HepG2 (cell line): Measurements from ENCODE around the gene PHTF2. TPM values are rescaled to one million over a fixed set of nuclear protein-coding genes. Genes with fewer than 3 reads are reported as not detected.

Experiments
- ATAC-seq: fragments of 200-7000 bp; cut with Tn5 transposase; 3 replicates; pipeline ENCODE4 v1.9.1; 2020; ENCODE audit warnings: mild to moderate bottlenecking, moderate library complexity
- BruUV-seq: library from RNA; stranded (reverse); fragments of 400-500 nt; replicated peaks from 2 replicates; lab custom pipeline; 2021; lab: Mats Ljungman, UMichigan
- CTCF ChIA-PET: fragments of 300-600 bp; formaldehyde crosslinking; extraction: SDS; loops from one replicate; lab custom pipeline; 2021; ENCODE audit warnings: low total read pairs, inconsistent platforms, low intra/inter-chr PET ratio; lab: Yijun Ruan, JAX
- POLR2A ChIA-PET: fragments of 350-600 bp; sonication (Branson Sonifier 250); formaldehyde crosslinking; loops from one replicate; lab custom pipeline; 2020; ENCODE audit warnings: antibody characterized with exemption, inconsistent platforms; lab: Yijun Ruan, JAX
- DNase-seq: peaks from one replicate; pipeline ENCODE4 v3.0.0-alpha.2; 2015; ENCODE audit warnings: low spot score
- FAIRE-seq: peaks from 3 replicates; lab custom pipeline; 2011; peaks lifted over from hg19 to GRCh38; lab: Jason Lieb, UNC
- H2AFZ ChIP-seq: one replicate; pipeline ENCODE4 v1.6.1; 2011; ENCODE audit warnings: low read length, inconsistent platforms
- H3K27ac ChIP-seq: fragments of 300-600 bp; 3 replicates; pipeline ENCODE4 v1.8.0; 2011; ENCODE audit warnings: mixed run types, mild to moderate bottlenecking, mixed read lengths, low read length, inconsistent platforms; ENCODE audit not compliant: insufficient read depth; ENCODE audit errors: extremely low read length
- H3K27me3 ChIP-seq, 2 experiments: fragments of 200-600 bp in 1 of 2; 2 replicates in 1 of 2; 3 replicates in 1 of 2; pipeline versions ENCODE4 v1.6.0 to v1.8.0; 2011; ENCODE audit warnings: low read length in 2 of 2, mild to moderate bottlenecking in 2 of 2, moderate library complexity in 2 of 2, inconsistent platforms in 1 of 2; ENCODE audit not compliant: insufficient read depth in 2 of 2, control insufficient read depth in 1 of 2
- H3K36me3 ChIP-seq, 2 experiments: fragments of 200-600 bp in 1 of 2; replicated peaks in 1 of 2; 2 replicates in 1 of 2; 3 replicates in 1 of 2; pipeline versions ENCODE4 v1.5.1 to v1.8.0; 2011; ENCODE audit warnings: low read length in 2 of 2, inconsistent platforms in 1 of 2; ENCODE audit not compliant: insufficient read depth in 2 of 2, control insufficient read depth in 1 of 2
- H3K4me1 ChIP-seq: 2 replicates; pipeline ENCODE4 v1.5.1; 2012; ENCODE audit warnings: low read length, inconsistent platforms; ENCODE audit not compliant: insufficient read depth
- H3K4me2 ChIP-seq: 2 replicates; pipeline ENCODE4 v1.6.0; 2011; ENCODE audit warnings: low read depth, low read length, inconsistent platforms
- H3K4me3 ChIP-seq, 3 experiments: fragments of 200-600 bp in 1 of 3; sonication (generic), shearing (Covaris generic) in 1 of 3; replicated peaks in 1 of 3; 2 replicates each; pipeline ENCODE4 v1.5.1; 2011 to 2016; ENCODE audit warnings: low read length in 3 of 3, inconsistent platforms in 2 of 3, low read depth in 2 of 3, mild to moderate bottlenecking in 2 of 3, control low read depth in 1 of 3, mixed read lengths in 1 of 3; ENCODE audit not compliant: insufficient read depth in 1 of 3
- H3K79me2 ChIP-seq: one replicate; pipeline ENCODE4 v1.6.1; 2011; ENCODE audit warnings: low read length, inconsistent platforms; ENCODE audit not compliant: insufficient read depth
- H3K9ac ChIP-seq: 2 replicates; pipeline ENCODE4 v1.6.0; 2011; ENCODE audit warnings: mild to moderate bottlenecking, low read depth, low read length, inconsistent platforms; ENCODE audit not compliant: insufficient read depth
- H3K9me3 ChIP-seq: 2 replicates; pipeline ENCODE4 v1.5.1; 2012; ENCODE audit warnings: mild to moderate bottlenecking, low read length
- H4K20me1 ChIP-seq: 2 replicates; pipeline ENCODE4 v1.6.0; 2011; ENCODE audit warnings: inconsistent platforms, mild to moderate bottlenecking, low read length, moderate library complexity; ENCODE audit not compliant: insufficient read depth
- BRD4 ChIP-seq: sonication (generic); formaldehyde crosslinking; IDR thresholded peaks from 2 replicates; pipeline ENCODE4 v1.4.0; 2020; ENCODE audit warnings: missing genetic modification reagents
- XBP1 ChIP-seq: sonication (generic); formaldehyde crosslinking; IDR thresholded peaks from 2 replicates; pipeline ENCODE4 v1.5.0; 2020; ENCODE audit warnings: missing genetic modification reagents
- WGBS: methylation state at CpG from one replicate; pipeline ENCODE4 v1.1.6; 2017; ENCODE audit warnings: low lambda C conversion rate; 5-methylcytosine and 5-hydroxymethylcytosine counted together
- in situ Hi-C: cut with HindIII; loops from 2 replicates; pipeline ENCODE4 v1.10.0; 2017; ENCODE audit warnings: low pct_unique_long_range_greater_than_20kb; ENCODE audit not compliant: extremely low pct_ligation_motif_present
- intact Hi-C: fragments of 100-400 bp; cut with micrococcal nuclease; formaldehyde crosslinking; loops from one replicate; pipeline ENCODE4 v1.10.0; 2022; ENCODE audit not compliant: unreplicated experiment
- polyA plus RNA-seq, 8 experiments: library from polyadenylated mRNA; depleted of rRNA in 3 of 8; stranded (reverse) in 7 of 8; unstranded in 1 of 8; fragments of >200 nt; fragmentation: Illumina TruSeq in 4 of 8; extraction: Trizol in 4 of 8; gene quantifications; 2 replicates each; pipeline versions ENCODE4 v1.2.1 to v1.2.3, GENCODE V29; 2011 to 2016; ENCODE audit warnings: low read depth in 4 of 8, missing spikeins in 1 of 8, mixed read lengths in 1 of 8; ENCODE audit not compliant: insufficient read depth in 1 of 8
- total RNA-seq, 5 experiments: library from RNA; depleted of rRNA; stranded (reverse); fragments of >200 nt; fragmentation: Illumina TruSeq; extraction: Trizol; gene quantifications; 2 replicates each; pipeline ENCODE4 v1.2.3, GENCODE V29; 2016; ENCODE audit warnings: low read depth in 1 of 5
- TF ChIP-seq, protein P1 (sequence below): sonication (generic); formaldehyde crosslinking; IDR thresholded peaks from 2 replicates; pipeline ENCODE4 v1.4.0; 2020; ENCODE audit warnings: missing genetic modification reagents
- TF ChIP-seq, protein P2 (sequence below): sonication (generic); formaldehyde crosslinking; IDR thresholded peaks from 2 replicates; pipeline ENCODE4 v1.4.0; 2020; ENCODE audit warnings: missing genetic modification reagents, mild to moderate bottlenecking, borderline replicate concordance
- TF ChIP-seq, protein P3 (sequence below): sonication (generic); formaldehyde crosslinking; IDR thresholded peaks from 2 replicates; pipeline ENCODE4 v1.4.0; 2020; ENCODE audit warnings: missing genetic modification reagents
- TF ChIP-seq, protein P4 (sequence below), 2 experiments: fragments of 450-650 bp in 1 of 2; sonication (generic) in 1 of 2; formaldehyde crosslinking; IDR thresholded peaks; 2 replicates each; pipeline versions ENCODE4 v1.5.0 to v1.8.0; 2020 to 2022; ENCODE audit warnings: mild to moderate bottlenecking in 1 of 2, missing genetic modification reagents in 1 of 2
- TF ChIP-seq, protein P5 (sequence below): sonication (generic); formaldehyde crosslinking; conservative IDR thresholded peaks from 2 replicates; pipeline ENCODE4 v1.4.0; 2020; ENCODE audit warnings: missing genetic modification reagents
- TF ChIP-seq, protein P6 (sequence below): IDR thresholded peaks from 2 replicates; pipeline ENCODE4 v1.6.1; 2016; ENCODE audit warnings: missing genetic modification reagents, missing compliant biosample characterization
- TF ChIP-seq, protein P7 (sequence below): sonication (generic); formaldehyde crosslinking; IDR thresholded peaks from 2 replicates; pipeline ENCODE4 v1.4.0; 2020; ENCODE audit warnings: low read depth, mild to moderate bottlenecking, missing genetic modification reagents

The PHTF2 gene
- total and polyA plus RNA-seq, 2 of the 13 experiments (the other 11 are each of a cell fraction or from before 2014, with no cell fraction given) = 7.4 to 10.2 TPM

DNA sequence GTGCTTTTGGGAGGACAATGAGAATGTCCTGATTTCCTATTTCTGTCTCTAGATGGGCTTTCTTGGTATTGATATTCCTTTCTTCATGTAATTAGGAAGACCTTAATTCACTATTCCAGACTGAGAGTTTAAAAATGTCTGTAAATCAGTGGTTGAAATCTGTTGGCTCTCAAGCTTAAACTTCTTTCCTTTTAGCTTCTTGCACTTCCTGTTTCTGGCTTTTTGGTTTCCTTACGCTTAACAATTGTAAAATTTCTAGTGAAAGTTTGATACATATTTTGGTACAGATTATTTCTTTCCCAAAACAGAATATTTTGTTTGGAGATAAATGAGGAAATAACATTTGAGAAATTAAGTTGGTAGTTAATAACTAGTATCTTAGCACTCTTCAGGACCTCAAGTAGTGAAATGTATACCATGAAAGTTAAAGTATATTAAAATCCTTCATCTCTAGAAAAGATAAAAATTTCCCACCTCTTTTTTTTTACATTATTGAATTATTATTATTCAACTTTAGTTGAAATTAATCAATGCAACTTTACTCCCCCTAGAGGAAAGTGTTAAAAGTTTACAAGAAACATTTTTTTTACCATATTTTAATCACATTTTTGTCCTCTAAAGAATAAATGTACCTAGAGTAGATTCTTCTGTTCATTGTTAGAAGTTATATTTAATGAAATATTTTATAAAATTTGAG is 137.2 kb downstream of the PHTF2 start:
- no peaks in the 10 kb centered on the region for H3K27me3 ChIP-seq
- DNase-seq (no peak), FAIRE-seq (no peak), ATAC-seq (no peak)
- H2AFZ ChIP-seq = no peak overlapping the region
- H3K9me3 ChIP-seq = no peaks in the 10 kb centered on the region
- H3K79me2 ChIP-seq = no peaks in the 10 kb centered on the region
- no peaks in the 10 kb centered on the region for H4K20me1 ChIP-seq
- intact Hi-C loops (no loop called here), in situ Hi-C loops (no loop called here)
- no peak overlapping the region for H3K4me3 ChIP-seq
- H3K4me2 ChIP-seq = no peak overlapping the region
- no peak overlapping the region for H3K9ac ChIP-seq
- 98% methylated on average over 1 of the region's 1 CpG for WGBS
- no peak overlapping the region for H3K27ac ChIP-seq
- ChIA-PET CTCF (no interaction called here), POLR2A (no interaction called here)
- H3K36me3 ChIP-seq = no peaks in the 10 kb centered on the region
- BruUV-seq = no TSS peak
- TF ChIP-seq, protein P1, sequence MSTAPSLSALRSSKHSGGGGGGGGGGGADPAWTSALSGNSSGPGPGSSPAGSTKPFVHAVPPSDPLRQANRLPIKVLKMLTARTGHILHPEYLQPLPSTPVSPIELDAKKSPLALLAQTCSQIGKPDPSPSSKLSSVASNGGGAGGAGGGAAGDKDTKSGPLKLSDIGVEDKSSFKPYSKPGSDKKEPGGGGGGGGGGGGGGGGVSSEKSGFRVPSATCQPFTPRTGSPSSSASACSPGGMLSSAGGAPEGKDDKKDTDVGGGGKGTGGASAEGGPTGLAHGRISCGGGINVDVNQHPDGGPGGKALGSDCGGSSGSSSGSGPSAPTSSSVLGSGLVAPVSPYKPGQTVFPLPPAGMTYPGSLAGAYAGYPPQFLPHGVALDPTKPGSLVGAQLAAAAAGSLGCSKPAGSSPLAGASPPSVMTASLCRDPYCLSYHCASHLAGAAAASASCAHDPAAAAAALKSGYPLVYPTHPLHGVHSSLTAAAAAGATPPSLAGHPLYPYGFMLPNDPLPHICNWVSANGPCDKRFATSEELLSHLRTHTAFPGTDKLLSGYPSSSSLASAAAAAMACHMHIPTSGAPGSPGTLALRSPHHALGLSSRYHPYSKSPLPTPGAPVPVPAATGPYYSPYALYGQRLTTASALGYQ (CRISPR knock-in tag) = no peak
- TF ChIP-seq XBP1 (no peak), BRD4 (CRISPR knock-in tag) (no peak)
- TF ChIP-seq, protein P2, sequence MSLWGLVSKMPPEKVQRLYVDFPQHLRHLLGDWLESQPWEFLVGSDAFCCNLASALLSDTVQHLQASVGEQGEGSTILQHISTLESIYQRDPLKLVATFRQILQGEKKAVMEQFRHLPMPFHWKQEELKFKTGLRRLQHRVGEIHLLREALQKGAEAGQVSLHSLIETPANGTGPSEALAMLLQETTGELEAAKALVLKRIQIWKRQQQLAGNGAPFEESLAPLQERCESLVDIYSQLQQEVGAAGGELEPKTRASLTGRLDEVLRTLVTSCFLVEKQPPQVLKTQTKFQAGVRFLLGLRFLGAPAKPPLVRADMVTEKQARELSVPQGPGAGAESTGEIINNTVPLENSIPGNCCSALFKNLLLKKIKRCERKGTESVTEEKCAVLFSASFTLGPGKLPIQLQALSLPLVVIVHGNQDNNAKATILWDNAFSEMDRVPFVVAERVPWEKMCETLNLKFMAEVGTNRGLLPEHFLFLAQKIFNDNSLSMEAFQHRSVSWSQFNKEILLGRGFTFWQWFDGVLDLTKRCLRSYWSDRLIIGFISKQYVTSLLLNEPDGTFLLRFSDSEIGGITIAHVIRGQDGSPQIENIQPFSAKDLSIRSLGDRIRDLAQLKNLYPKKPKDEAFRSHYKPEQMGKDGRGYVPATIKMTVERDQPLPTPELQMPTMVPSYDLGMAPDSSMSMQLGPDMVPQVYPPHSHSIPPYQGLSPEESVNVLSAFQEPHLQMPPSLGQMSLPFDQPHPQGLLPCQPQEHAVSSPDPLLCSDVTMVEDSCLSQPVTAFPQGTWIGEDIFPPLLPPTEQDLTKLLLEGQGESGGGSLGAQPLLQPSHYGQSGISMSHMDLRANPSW (CRISPR knock-in tag) = no peak
- TF ChIP-seq, protein P3, sequence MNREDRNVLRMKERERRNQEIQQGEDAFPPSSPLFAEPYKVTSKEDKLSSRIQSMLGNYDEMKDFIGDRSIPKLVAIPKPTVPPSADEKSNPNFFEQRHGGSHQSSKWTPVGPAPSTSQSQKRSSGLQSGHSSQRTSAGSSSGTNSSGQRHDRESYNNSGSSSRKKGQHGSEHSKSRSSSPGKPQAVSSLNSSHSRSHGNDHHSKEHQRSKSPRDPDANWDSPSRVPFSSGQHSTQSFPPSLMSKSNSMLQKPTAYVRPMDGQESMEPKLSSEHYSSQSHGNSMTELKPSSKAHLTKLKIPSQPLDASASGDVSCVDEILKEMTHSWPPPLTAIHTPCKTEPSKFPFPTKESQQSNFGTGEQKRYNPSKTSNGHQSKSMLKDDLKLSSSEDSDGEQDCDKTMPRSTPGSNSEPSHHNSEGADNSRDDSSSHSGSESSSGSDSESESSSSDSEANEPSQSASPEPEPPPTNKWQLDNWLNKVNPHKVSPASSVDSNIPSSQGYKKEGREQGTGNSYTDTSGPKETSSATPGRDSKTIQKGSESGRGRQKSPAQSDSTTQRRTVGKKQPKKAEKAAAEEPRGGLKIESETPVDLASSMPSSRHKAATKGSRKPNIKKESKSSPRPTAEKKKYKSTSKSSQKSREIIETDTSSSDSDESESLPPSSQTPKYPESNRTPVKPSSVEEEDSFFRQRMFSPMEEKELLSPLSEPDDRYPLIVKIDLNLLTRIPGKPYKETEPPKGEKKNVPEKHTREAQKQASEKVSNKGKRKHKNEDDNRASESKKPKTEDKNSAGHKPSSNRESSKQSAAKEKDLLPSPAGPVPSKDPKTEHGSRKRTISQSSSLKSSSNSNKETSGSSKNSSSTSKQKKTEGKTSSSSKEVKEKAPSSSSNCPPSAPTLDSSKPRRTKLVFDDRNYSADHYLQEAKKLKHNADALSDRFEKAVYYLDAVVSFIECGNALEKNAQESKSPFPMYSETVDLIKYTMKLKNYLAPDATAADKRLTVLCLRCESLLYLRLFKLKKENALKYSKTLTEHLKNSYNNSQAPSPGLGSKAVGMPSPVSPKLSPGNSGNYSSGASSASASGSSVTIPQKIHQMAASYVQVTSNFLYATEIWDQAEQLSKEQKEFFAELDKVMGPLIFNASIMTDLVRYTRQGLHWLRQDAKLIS (CRISPR knock-in tag) = no peak
- TF ChIP-seq, protein P4, sequence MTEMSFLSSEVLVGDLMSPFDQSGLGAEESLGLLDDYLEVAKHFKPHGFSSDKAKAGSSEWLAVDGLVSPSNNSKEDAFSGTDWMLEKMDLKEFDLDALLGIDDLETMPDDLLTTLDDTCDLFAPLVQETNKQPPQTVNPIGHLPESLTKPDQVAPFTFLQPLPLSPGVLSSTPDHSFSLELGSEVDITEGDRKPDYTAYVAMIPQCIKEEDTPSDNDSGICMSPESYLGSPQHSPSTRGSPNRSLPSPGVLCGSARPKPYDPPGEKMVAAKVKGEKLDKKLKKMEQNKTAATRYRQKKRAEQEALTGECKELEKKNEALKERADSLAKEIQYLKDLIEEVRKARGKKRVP (CRISPR knock-in tag; IDR thresholded peaks at IDR 0.05) = no peak
- TF ChIP-seq, protein P5, sequence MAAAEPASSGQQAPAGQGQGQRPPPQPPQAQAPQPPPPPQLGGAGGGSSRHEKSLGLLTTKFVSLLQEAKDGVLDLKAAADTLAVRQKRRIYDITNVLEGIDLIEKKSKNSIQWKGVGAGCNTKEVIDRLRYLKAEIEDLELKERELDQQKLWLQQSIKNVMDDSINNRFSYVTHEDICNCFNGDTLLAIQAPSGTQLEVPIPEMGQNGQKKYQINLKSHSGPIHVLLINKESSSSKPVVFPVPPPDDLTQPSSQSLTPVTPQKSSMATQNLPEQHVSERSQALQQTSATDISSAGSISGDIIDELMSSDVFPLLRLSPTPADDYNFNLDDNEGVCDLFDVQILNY (CRISPR knock-in tag) = no peak
- TF ChIP-seq, protein P6, sequence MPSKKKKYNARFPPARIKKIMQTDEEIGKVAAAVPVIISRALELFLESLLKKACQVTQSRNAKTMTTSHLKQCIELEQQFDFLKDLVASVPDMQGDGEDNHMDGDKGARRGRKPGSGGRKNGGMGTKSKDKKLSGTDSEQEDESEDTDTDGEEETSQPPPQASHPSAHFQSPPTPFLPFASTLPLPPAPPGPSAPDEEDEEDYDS = no peak
- TF ChIP-seq, protein P7, sequence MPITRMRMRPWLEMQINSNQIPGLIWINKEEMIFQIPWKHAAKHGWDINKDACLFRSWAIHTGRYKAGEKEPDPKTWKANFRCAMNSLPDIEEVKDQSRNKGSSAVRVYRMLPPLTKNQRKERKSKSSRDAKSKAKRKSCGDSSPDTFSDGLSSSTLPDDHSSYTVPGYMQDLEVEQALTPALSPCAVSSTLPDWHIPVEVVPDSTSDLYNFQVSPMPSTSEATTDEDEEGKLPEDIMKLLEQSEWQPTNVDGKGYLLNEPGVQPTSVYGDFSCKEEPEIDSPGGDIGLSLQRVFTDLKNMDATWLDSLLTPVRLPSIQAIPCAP (CRISPR knock-in tag) = no peak
- no peaks in the 10 kb centered on the region for H3K4me1 ChIP-seq
